ENCODE measurements around the gene YIPF4.

YIPF4 gene

DNA sequence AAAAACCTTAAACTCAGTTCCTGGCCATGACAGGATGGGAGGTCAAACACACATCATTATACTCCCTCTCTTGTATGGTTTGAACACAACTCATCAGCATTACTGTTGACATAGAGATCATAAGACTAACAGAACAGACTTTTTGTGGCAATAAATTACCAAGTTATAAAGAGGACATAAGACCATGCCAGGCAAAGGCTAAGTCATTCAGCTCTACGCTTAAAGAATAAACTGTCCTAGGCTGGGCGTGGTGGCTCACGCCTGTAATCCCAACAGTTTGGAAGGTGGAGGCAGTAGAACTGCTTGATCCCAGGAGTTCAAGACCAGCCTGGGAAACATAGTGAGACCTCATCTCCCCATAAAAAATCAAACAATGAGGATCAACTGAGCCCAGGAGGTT, 29.4 kb upstream of the YIPF4 start:
- Histone ChIP-seq H3K27me3 (no peaks in the 10 kb centered on the region), H3K36me3 (peaks cover 0 to 41% (median 0%) of the 10 kb centered on the region in 11 experiments; a peak in 4 of 22 replicates), H3K9ac (no peak overlapping the region), H4K20me1 (no peaks in the 10 kb centered on the region), H3K4me3 (no peak overlapping the region), H3K4me1 (no peaks in the 10 kb centered on the region), H3K9me3 (replicated peaks in 1 of 11) (no peaks in the 10 kb centered on the region), H3K4me2 (no peak overlapping the region), H3K27ac (no peak overlapping the region)
- TF ChIP-seq Cebpa-rat (IDR thresholded peaks at IDR 0.05), result no peak

GRCh38 chr2:32249731-32250236, 27.9 kb upstream of the YIPF4 start:
- no peaks in the 10 kb centered on the region for H4K20me1 ChIP-seq
- H3K4me2 ChIP-seq, result no peak overlapping the region
- no peak overlapping the region for H3K27ac ChIP-seq
- no peaks in the 10 kb centered on the region for H3K9me3 ChIP-seq (replicated peaks in 1 of 11)
- no peaks in the 10 kb centered on the region for H3K27me3 ChIP-seq
- no peak overlapping the region for H3K9ac ChIP-seq
- H3K36me3 ChIP-seq, result peaks cover 0 to 52% (median 0%) of the 10 kb centered on the region in 11 experiments; a peak in 4 of 22 replicates
- no peak for TF ChIP-seq Cebpa-rat (IDR thresholded peaks at IDR 0.05)
- H3K4me1 ChIP-seq, result no peaks in the 10 kb centered on the region
- no peak overlapping the region for H3K4me3 ChIP-seq

- no peak for TF ChIP-seq Cebpa-rat (IDR thresholded peaks at IDR 0.05)
- Histone ChIP-seq H3K9ac (no peak overlapping the region), H3K4me1 (no peaks in the 10 kb centered on the region), H3K4me3 (no peak overlapping the region), H3K36me3 (peaks cover 0 to 57% (median 0%) of the 10 kb centered on the region in 11 experiments; a peak in 4 of 22 replicates), H3K9me3 (replicated peaks in 1 of 11) (no peaks in the 10 kb centered on the region), H3K27ac (no peak overlapping the region), H3K4me2 (no peak overlapping the region), H4K20me1 (no peaks in the 10 kb centered on the region), H3K27me3 (no peaks in the 10 kb centered on the region)
Measured at GRCh38 chr2:32250290-32250689, 27.4 kb upstream of the YIPF4 start.

- peak overlapping the region in 3 of 11 experiments; percentile 37 to 68 (median 63); a peak in 5 of 22 replicates for H3K4me2 ChIP-seq
- no peak overlapping the region for H3K4me3 ChIP-seq
- H3K27me3 ChIP-seq, result no peaks in the 10 kb centered on the region
- no peaks in the 10 kb centered on the region for H3K9me3 ChIP-seq (replicated peaks in 1 of 11)
- no peak overlapping the region for H3K9ac ChIP-seq
- peaks cover 0 to 33% (median 0%) of the 10 kb centered on the region in 11 experiments; a peak in 4 of 22 replicates for H3K36me3 ChIP-seq
- no peak for TF ChIP-seq Cebpa-rat (IDR thresholded peaks at IDR 0.05)
- peaks cover 0 to 36% (median 11%) of the 10 kb centered on the region in 10 experiments; a peak in 14 of 20 replicates for H3K4me1 ChIP-seq
- H4K20me1 ChIP-seq, result no peaks in the 10 kb centered on the region
- peak overlapping the region in 2 of 11 experiments; percentile 13 to 19; a peak in 2 of 22 replicates for H3K27ac ChIP-seq
Measured at GRCh38 chr2:32258242-32258641, 19.5 kb upstream of the YIPF4 start.

- no peaks in the 10 kb centered on the region for H4K20me1 ChIP-seq
- H3K36me3 ChIP-seq, result peaks cover 0 to 14% (median 0%) of the 10 kb centered on the region in 11 experiments; a peak in 4 of 22 replicates
- H3K9ac ChIP-seq, result no peak overlapping the region
- H3K4me2 ChIP-seq, result no peak overlapping the region
- no peak overlapping the region for H3K4me3 ChIP-seq
- TF ChIP-seq Cebpa-rat (IDR thresholded peaks at IDR 0.05), result no peak
- no peak overlapping the region for H3K27ac ChIP-seq
- peaks cover 0 to 55% (median 26%) of the 10 kb centered on the region in 10 experiments; a peak in 15 of 20 replicates for H3K4me1 ChIP-seq
- H3K9me3 ChIP-seq (replicated peaks in 1 of 11), result no peaks in the 10 kb centered on the region
- no peaks in the 10 kb centered on the region for H3K27me3 ChIP-seq
Measured at GRCh38 chr2:32260376-32260775, 17.3 kb upstream of the YIPF4 start.

DNA sequence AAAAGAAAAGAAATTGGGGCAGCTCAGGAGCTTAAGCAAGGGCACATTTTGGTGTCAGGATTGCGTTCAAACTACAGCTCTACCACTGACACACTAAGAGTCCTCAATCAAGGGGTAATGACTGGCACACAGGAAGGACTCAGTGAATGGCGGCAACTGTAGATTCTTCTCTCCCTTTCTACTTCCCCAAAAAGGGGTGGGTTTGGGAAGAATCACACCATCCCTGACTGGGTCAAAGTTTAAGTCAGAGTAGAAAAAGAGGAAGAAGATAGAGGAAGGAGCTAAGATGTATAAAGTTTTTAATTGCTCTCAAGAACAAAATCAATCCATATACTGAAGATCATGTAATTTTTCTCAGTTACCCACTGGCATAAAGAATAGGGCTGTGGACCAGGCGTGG, 15.6 kb upstream of the YIPF4 start:
- Histone ChIP-seq H3K36me3 (peaks cover 0 to 11% (median 0%) of the 10 kb centered on the region in 11 experiments; a peak in 4 of 22 replicates), H4K20me1 (no peaks in the 10 kb centered on the region), H3K4me3 (peak overlapping the region in 2 of 10 experiments; percentile 15 to 25; a peak in 1 of 20 replicates), H3K9ac (peak overlapping the region in 4 of 11 experiments; percentile 36 to 51 (median 42); a peak in 7 of 22 replicates), H3K27ac (peak overlapping the region in 8 of 11 experiments; percentile 28 to 84 (median 74); a peak in 14 of 22 replicates), H3K27me3 (no peaks in the 10 kb centered on the region), H3K4me2 (peak overlapping the region in 8 of 11 experiments; percentile 12 to 97 (median 66); a peak in 15 of 22 replicates), H3K9me3 (replicated peaks in 1 of 11) (no peaks in the 10 kb centered on the region), H3K4me1 (peaks cover 0 to 67% (median 27%) of the 10 kb centered on the region in 10 experiments; a peak in 15 of 20 replicates)
- no peak for TF ChIP-seq Cebpa-rat (IDR thresholded peaks at IDR 0.05)

DNA sequence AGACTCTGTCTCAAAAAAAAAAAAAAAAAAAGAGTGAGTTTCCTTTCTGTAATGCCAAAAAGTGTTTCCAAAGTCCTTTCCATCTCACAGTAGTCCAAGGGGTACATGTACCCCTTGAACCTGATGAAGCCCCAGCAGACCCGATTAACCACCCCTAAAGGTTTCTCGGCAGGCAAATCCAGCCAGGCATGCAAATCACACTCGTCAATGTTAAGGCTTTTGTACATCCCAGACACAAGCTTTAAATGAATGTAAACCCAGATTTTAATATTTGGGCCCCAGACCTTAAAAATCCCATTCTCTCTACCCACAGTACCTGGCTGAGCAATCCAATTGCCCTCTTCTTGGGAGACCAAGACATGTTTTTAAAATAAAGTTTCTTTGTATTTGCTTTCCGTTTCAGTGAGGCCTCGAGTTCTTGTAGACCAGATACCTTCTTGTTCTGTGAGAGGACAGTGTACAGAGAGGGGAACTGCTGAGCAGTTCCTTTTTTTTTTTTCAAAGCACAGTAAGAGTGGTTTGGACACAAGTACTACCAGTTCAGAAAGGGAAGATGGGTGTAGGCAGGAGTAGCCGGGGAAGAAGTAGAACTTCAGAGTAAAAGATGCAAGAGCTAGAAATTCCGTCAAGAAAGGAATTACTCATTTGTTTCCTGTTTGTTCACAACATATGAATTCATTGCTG, 13.1 kb upstream of the YIPF4 start, which contains the start of gene NLRC4:
TSS of gene NLRC4 (minus strand) at position 465 of the 684 bp plus-strand sequence. CDS start 8,111 bp downstream, outside the sequence.
- Histone ChIP-seq H3K9ac (peak within 1 kb of the TSS in 5 of 11 experiments; percentile 30 to 76 (median 71); a peak in 9 of 22 replicates), H3K4me2 (peak within 1 kb of the TSS in 6 of 11 experiments; percentile 39 to 97 (median 84); a peak in 12 of 22 replicates)

DNA sequence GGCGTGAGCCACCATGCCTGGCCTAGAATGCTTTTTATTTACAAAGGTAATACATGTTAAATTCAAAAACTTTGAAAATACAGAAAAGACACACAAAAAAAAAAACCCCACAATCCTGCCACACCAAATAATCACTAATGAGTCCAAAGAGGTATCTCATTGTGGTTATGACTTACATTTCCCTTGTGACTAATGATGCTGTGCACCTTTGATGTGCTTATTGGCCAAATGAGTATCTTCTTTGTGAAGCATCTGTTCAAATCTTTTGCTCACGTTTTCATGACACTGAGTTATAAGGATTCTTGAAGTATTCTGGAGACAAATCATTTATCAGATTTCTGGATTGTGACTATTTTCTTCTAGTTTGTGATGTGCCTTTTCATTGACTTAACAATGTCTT, 6.6 kb upstream of the YIPF4 start:
- Histone ChIP-seq H3K9ac (no peak overlapping the region), H3K4me3 (no peak overlapping the region), H3K27ac (no peak overlapping the region), H3K27me3 (no peaks in the 10 kb centered on the region), H3K4me1 (peaks cover 0 to 17% (median 0%) of the 10 kb centered on the region in 10 experiments; a peak in 5 of 20 replicates), H3K36me3 (no peaks in the 10 kb centered on the region), H4K20me1 (no peaks in the 10 kb centered on the region), H3K4me2 (no peak overlapping the region), H3K9me3 (replicated peaks in 1 of 11) (no peaks in the 10 kb centered on the region)
- no peak for TF ChIP-seq Cebpa-rat (IDR thresholded peaks at IDR 0.05)

More for the DNA sequence above, 13.1 kb upstream of the YIPF4 start, which contains the start of gene NLRC4:
- no peaks in the 10 kb centered on the region for H4K20me1 ChIP-seq
- H3K36me3 ChIP-seq, result no peaks in the 10 kb centered on the region
- no peak for TF ChIP-seq Cebpa-rat (IDR thresholded peaks at IDR 0.05)
- H3K4me1 ChIP-seq, result peaks cover 0 to 53% (median 27%) of the 10 kb centered on the region in 10 experiments; a peak in 15 of 20 replicates
- no peaks in the 10 kb centered on the region for H3K27me3 ChIP-seq
- H3K9me3 ChIP-seq (replicated peaks in 1 of 11), result no peaks in the 10 kb centered on the region
- peak within 1 kb of the TSS in 6 of 11 experiments; percentile 61 to 82 (median 76); a peak in 12 of 22 replicates for H3K27ac ChIP-seq
- H3K4me3 ChIP-seq, result peak within 1 kb of the TSS in 4 of 10 experiments; percentile 19 to 47 (median 42); a peak in 6 of 20 replicates

- Histone ChIP-seq H3K4me2 (peak overlapping the region in 1 of 11 experiments; percentile 11; a peak in 1 of 22 replicates), H3K27me3 (no peaks in the 10 kb centered on the region), H3K4me1 (peaks cover 0 to 16% (median 3%) of the 10 kb centered on the region in 10 experiments; a peak in 11 of 20 replicates), H3K36me3 (no peaks in the 10 kb centered on the region), H3K4me3 (no peak overlapping the region), H3K9me3 (replicated peaks in 1 of 11) (no peaks in the 10 kb centered on the region), H4K20me1 (no peaks in the 10 kb centered on the region), H3K9ac (no peak overlapping the region), H3K27ac (peak overlapping the region in 2 of 11 experiments; percentile 7 to 12; a peak in 2 of 22 replicates)
- TF ChIP-seq Cebpa-rat (IDR thresholded peaks at IDR 0.05), result no peak
Measured at GRCh38 chr2:32272279-32272678, 5.4 kb upstream of the YIPF4 start.
